Measurements from ENCODE around the gene DMPK. TPM values are rescaled to one million over a fixed set of nuclear protein-coding genes. Genes with fewer than 3 reads are reported as not detected.
"Not testable (repeated sequence)": the region's sequence is repeated elsewhere in the genome, so short reads cannot be mapped to it uniquely, and the experiment has no call there.

Gene DMPK
- total RNA-seq, 1 donor from 2014 or later: 163 TPM

DNA sequence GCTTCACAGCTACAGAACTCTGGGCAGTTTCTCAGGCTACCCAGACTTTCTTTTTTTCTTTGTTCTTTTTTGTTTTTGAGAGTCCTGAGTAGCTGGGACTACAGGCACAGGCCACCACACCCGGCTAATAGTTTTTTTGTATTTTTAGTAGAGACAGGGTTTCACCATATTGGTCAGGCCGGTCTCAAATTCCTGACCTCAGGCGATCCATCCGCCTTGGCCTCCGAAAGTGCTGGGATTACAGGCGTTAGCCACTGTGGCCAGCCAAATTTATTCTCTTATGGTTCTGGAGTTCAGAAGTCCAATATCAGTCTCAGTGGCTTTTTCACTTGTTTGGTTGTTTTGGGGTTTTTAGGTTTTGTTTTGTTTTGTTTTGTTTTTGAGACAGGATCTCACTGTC, 36.7 kb downstream of the DMPK start:
- DNase-seq (ENCODE audit: low spot score): no peak

DNA sequence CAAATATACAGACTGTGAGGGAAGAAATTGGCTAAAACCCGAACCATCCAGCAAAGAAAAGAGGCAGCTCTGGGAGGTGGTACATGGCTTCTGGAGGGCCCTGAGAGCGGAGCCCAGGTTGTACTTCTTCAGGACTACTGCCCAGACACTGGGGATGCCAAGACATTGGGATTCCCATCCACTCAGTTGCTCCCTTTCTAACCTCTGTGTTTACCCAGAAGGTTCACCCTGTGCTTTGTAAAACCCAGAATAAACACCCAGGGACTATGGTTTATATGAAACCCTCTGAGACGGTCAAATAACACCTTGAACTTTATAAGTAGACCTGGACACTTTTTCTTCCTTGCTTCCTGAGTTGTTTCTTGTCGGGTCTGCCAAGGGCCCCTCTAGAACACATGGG, 39.3 kb downstream of the DMPK start:
- DNase-seq (ENCODE audit: low spot score): no peak

DNA sequence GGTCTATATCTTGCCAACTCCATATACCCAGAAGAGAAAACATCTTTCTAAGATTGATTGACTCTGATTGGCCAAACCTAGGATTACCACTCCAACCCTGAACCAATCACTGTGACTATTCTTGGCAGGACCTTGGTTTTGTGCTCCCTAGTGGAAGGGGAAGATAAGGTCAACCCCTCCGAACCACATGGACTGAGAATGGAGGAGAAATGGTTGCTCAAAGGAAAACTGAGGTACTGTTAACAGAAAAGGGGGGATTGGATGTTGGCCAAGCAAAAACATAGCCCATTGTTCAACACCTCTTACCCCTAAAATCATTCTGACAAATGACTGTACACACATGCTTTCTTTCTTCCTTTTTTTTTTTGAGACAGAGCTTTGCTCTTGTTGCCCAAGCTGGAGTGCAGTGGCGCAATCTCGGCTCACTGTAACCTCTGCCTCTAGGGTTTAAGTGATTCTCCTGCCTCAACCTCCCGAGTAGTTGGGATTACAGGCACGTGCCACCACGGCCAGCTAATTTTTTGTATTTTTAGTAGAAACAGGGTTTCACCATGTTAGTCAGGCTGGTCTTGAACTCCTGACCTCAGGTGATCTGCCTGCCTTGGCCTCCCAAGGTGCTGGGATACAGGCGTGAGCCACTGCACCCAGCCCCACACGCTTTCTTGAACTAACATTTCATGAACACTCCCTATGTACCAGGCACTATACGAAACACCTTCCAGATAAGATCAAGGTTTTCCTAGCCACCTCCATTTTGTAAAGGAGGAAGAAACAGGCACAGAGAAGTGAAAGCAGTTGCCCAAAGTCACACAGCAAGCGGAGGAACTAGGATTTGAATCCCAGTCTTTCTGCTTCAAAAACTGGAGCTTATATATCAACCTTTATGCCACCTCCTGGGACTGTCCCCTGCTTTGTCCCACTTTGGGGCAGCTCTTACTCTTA, 42.5 kb downstream of the DMPK start:
- no peak for DNase-seq (ENCODE audit: low spot score)

DNA sequence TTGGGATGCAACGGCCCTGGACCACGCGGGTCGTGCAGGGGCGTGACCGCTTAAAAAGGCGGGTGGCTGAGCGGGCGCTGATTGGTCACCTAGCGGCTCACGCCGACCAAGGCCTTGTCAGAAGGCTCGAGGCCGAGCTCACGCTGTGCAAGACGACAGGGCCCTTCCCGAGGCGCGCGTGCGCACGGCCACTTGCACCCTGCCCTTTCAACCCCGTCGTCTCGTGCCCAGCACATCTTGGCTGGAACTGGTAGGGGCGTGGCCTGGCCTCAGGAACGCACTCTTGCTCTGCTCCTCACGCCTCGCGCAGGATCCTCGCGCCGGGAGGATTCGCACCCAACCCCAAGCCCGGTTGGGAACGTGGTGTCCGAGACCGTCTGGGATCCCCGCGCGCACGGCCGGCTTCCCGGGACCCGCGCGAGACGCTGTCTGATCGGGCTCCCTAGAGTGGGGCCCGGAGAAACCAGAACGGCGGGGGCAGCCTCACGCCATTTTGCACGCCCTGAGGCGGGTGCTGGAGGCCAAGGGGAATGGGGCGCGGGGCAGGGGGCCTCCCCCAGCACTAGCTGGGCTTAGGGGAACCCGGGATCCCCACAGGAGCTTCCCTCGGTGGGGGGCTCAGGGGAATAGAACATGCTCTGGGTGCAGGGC, 49.0 kb downstream of the DMPK start, which contains the start of gene MEIOSIN:
MEIOSIN (plus strand) TSS at position 280 of the 651 bp plus-strand sequence. CDS start 1,938 bp downstream, outside the sequence.
- DNase-seq (ENCODE audit: low spot score): no peak

GRCh38 chr19:45730368-45731288, 51.7 kb downstream of the DMPK start, which contains the start of gene FBXO46:
Gene FBXO46 (minus strand): TSS chr19:45730896. CDS start chr19:45713495, 17,401 bp downstream.
- DNase-seq (ENCODE audit: low spot score): peak; percentile 97

DNA sequence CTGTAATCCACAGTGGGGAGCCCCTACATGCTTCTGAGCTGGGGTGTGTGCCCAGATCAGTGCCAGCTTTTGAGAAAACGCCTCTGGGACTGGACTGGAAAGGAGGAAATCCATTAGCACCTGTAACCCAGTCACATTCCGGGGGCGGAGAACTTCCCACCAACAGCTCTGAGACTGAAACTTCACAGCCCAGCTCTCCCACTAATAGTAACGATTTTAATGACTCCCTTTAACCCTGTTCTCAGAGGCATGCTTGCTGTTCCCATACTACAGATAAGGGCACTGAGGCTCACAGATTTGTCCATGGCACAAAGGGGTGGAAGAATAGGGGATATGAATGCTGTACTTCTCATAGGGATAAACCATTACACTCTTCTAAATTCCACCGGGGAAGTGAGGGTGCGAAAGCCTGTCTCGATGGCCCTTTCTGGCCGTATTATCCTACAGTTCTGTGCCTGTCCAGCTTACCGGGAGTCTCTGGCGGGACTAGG, 52.4 kb downstream of the DMPK start:
- no peak for DNase-seq (ENCODE audit: low spot score)

GRCh38 chr19:45728683-45729082, 53.6 kb downstream of the DMPK start:
- not testable (repeated sequence) for DNase-seq (ENCODE audit: low spot score)

DNA sequence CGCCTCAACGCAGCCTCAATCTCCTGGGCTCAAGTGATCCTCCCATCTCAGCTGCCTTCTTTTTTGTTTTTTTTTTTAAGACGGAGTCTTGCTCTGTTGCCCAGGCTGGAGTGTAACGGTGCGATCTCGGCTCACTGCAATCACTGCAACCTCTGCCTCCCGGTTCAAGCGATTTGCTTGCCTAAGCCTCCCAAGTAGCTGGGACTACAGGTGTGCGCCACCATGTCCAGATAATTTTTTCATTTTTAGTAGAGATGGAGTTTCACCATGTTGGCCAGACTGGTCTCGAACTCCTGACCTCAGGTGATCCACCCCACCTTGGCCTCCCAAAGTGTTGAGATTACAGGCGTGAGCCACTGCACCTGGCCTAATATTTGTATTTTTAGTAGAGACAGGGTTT, 62.2 kb downstream of the DMPK start:
- not testable (repeated sequence) for DNase-seq (ENCODE audit: low spot score)

Other genes with a start within 250 kb of the DMPK start
- 11.5 TPM for gene OPA3, start 197.7 kb downstream of the DMPK start, total RNA-seq
- 2.2 TPM for gene GPR4, start 180.3 kb downstream of the DMPK start, total RNA-seq
- gene EML2, start 143.1 kb downstream of the DMPK start, total RNA-seq: 68.4 TPM
- 10.3 TPM for gene GIPR, start 114.3 kb downstream of the DMPK start, total RNA-seq
- gene SNRPD2, start 90.5 kb downstream of the DMPK start, total RNA-seq: 269 TPM
- gene QPCTL, start 89.8 kb downstream of the DMPK start, total RNA-seq: 8.0 TPM
- 22.0 TPM for gene FBXO46, start 51.6 kb downstream of the DMPK start, total RNA-seq
- gene MEIOSIN, start 49.1 kb downstream of the DMPK start, total RNA-seq: not detected
- gene SIX5, start 13.2 kb downstream of the DMPK start, total RNA-seq: 29.6 TPM
- 66.0 TPM for gene DMWD, start 10.4 kb upstream of the DMPK start, total RNA-seq
- 0.09 TPM for gene RSPH6A, start 32.8 kb upstream of the DMPK start, total RNA-seq
- gene SYMPK, start 80.7 kb upstream of the DMPK start, total RNA-seq: 72.6 TPM
- gene FOXA3, start 81.8 kb upstream of the DMPK start, total RNA-seq: 10.1 TPM
- gene IRF2BP1, start 103.7 kb upstream of the DMPK start, total RNA-seq: 44.4 TPM
- gene MYPOP, start 120.1 kb upstream of the DMPK start, total RNA-seq: 13.0 TPM
- gene NANOS2, start 132.3 kb upstream of the DMPK start, total RNA-seq: not detected
- gene NOVA2, start 191.4 kb upstream of the DMPK start, total RNA-seq: 3.1 TPM
- gene CCDC61, start 213.0 kb upstream of the DMPK start, total RNA-seq: 24.1 TPM
- gene PGLYRP1, start 240.6 kb upstream of the DMPK start, total RNA-seq: not detected

Data from mucosa of gallbladder (tissue), 1 donor.